Activated T-cell treated with anti-CD3 and anti-CD28 coated beads for 4 hours (primary cell): Measurements from ENCODE around the gene HOXA5.

Experiments
- DNase-seq: peaks from one replicate; pipeline ENCODE4 v3.0.0-alpha.2; 2020

Gene HOXA5

GRCh38 chr7:27104341-27105058 lies 39.0 kb downstream of the HOXA5 start:
- DNase-seq = no peak

- DNase-seq = no peak
Observed at GRCh38 chr7:27103489-27104226, 39.8 kb downstream of the HOXA5 start.

GRCh38 chr7:27102581-27103442 lies 40.7 kb downstream of the HOXA5 start, which contains the start of gene HOXA2:
Gene HOXA2, minus strand, starts transcription at chr7:27102683. Its CDS starts 183 bp downstream, at chr7:27102500.
- no peak for DNase-seq

- DNase-seq = no peak
Observed at GRCh38 chr7:27101957-27102580, 41.4 kb downstream of the HOXA5 start.

GRCh38 chr7:27101171-27101956 lies 42.1 kb downstream of the HOXA5 start:
- DNase-seq = no peak

- no peak for DNase-seq
Observed at GRCh38 chr7:27100694-27101170, 42.7 kb downstream of the HOXA5 start.

GRCh38 chr7:27099453-27100370 lies 43.8 kb downstream of the HOXA5 start:
- DNase-seq = no peak

- DNase-seq = no peak
Observed at GRCh38 chr7:27098578-27099451, 44.7 kb downstream of the HOXA5 start.

- no peak for DNase-seq
Observed at GRCh38 chr7:27097686-27098577, 45.5 kb downstream of the HOXA5 start.

- no peak for DNase-seq
Observed at GRCh38 chr7:27096768-27097514, 46.5 kb downstream of the HOXA5 start.

- DNase-seq = peak; percentile 56
Observed at GRCh38 chr7:27095897-27096767, 47.3 kb downstream of the HOXA5 start, which contains the start of gene HOXA1. Gene HOXA1, minus strand, starts transcription at chr7:27096000. Its CDS starts 88 bp downstream, at chr7:27095912.

- DNase-seq = no peak
Observed at GRCh38 chr7:27095050-27095896, 48.2 kb downstream of the HOXA5 start.

GRCh38 chr7:27094304-27095049 lies 49.0 kb downstream of the HOXA5 start:
- DNase-seq = no peak

- no peak for DNase-seq
Observed at GRCh38 chr7:27093184-27093895, 50.1 kb downstream of the HOXA5 start.
